Hepatic stellate cell (primary cell): ENCODE data around the gene ATR.
"Not testable (repeated sequence)": the region's sequence is repeated elsewhere in the genome, so short reads cannot be mapped to it uniquely, and the experiment has no call there.

Experiments used
- DNase-seq: peaks from one replicate; pipeline ENCODE4 v3.0.0; 2011; ENCODE audit warnings: low spot score

The ATR gene

GRCh38 chr3:142578329-142579223 lies at the start of gene ATR:
TSS of gene ATR (minus strand) at chr3:142578733. CDS start at chr3:142578704, 29 bp downstream.
- peak; percentile 91 for DNase-seq

- no peak for DNase-seq
These were observed 48.4 kb upstream of the ATR start for GRCh38 chr3:142626971-142627370.

DNA sequence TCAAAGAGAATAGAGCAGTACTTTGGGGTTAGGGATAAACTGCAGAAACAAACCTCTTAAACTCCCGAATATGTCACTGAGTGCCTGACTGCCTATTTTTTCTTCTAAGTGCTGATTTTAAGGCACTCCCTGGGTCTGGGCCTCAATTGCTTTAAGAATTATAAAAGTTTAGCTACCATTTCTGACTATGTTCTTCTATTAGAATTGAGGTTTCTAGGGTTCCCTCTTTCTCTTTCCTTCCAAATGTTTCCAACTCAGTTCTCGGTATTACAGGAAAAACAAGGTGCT lies 46.6 kb upstream of the ATR start:
- no peak for DNase-seq

- DNase-seq, result no peak
These were observed 46.0 kb upstream of the ATR start for GRCh38 chr3:142624341-142625152.

GRCh38 chr3:142623194-142623593 lies 44.7 kb upstream of the ATR start:
- DNase-seq, result no peak

GRCh38 chr3:142622405-142622804 lies 43.9 kb upstream of the ATR start:
- no peak for DNase-seq

- no peak for DNase-seq
These were observed 40.5 kb upstream of the ATR start for GRCh38 chr3:142618917-142619461.

DNA sequence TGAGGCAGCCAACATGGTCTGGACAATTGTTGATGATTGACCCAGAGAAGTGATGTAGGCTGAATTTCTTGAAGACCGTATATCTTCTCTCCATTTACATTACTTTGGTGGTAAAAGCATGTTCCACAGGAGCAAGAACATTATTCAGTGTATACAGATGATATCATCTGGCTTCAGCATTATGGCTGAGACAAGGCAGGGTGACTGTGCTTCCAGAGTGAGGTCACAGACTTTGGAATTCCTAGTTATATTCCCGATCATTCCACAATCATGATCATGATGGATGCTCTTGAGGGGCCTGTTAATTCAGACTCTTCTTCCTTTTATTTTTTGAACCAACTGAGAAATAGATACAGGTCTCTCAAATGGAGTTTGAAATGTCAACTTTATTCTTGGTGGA lies 36.6 kb upstream of the ATR start:
- no peak for DNase-seq

GRCh38 chr3:142614059-142614626 lies 35.6 kb upstream of the ATR start:
- no peak for DNase-seq

DNA sequence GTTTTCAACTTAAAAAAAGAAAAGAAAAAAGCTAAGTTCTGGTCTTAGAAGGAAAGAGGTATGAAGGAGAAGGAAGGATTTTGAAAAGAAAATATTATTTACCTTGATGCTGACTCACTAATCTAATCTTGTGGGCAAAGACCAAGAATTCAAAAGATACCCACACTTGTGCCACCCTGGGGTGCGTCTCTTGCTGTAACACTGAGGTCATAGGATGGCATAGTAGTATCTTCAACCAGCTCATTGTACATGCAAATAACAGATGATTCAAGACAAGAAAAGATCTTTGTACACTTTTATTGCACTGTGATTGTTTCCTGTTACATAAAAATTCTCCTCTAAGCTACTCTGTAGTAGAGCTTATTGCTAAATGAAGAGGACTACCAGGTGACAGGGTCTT lies 35.0 kb upstream of the ATR start:
- DNase-seq, result no peak

GRCh38 chr3:142611206-142611605 lies 32.7 kb upstream of the ATR start:
- no peak for DNase-seq

GRCh38 chr3:142609136-142609535 lies 30.6 kb upstream of the ATR start:
- DNase-seq, result no peak

GRCh38 chr3:142608631-142609030 lies 30.1 kb upstream of the ATR start:
- no peak for DNase-seq

DNA sequence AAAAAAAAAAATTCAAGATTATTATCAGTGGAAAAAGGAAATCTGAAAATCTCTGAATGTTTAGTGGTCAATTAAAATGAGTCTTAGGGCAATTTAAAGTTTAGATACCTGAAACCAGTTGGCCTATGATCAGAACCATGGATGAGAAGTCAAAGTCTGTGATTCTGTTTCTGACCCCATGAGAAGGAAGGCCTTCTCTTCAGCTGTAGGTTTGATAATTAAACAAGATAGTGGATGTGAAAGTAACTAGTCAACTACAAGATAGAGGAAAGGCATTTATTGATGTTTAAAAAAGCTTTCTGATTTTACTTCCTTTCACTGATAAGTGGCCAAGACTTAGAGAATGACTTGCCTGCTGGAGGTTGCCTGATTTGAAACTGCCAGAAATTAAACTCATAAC lies 26.4 kb upstream of the ATR start:
- DNase-seq, result no peak

- not testable (repeated sequence) for DNase-seq
These were observed 24.8 kb upstream of the ATR start for GRCh38 chr3:142603386-142603705.

DNA sequence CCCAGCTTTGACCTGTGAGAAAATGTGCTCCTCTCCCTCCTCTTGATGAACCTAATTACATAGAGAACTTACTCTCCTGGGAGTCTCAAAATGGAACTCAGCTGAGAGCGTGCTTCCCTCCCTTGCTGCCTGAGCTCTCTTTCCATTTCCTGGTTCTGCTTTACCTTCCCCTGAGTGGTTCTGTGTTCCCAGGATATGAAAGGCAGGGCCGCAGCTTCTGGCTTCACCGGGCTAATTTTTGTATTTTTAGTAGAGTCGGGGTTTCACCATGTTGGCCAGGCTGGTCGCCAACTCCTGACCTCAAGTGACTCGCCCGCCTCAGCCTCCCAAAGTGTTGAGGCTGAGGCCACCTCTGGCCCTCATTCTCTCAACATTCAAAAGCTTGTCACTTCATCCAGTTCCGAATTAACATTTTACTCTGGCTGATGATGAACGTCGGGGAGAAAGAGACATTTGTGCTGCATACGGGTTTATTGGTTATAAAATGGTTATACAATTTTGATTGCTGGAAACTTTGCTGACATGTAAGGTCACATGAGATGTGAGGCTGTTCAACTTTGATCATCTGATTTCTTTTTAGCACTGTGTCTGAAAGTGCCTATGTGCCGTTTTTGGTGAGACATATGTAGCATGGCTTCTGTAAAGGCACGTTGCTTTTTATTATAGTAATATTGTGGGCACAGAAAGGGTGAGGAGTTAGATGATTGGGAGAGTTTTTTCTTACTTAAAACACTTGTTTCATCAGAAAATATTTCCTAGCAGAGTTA lies 24.3 kb upstream of the ATR start:
- DNase-seq, result no peak

DNA sequence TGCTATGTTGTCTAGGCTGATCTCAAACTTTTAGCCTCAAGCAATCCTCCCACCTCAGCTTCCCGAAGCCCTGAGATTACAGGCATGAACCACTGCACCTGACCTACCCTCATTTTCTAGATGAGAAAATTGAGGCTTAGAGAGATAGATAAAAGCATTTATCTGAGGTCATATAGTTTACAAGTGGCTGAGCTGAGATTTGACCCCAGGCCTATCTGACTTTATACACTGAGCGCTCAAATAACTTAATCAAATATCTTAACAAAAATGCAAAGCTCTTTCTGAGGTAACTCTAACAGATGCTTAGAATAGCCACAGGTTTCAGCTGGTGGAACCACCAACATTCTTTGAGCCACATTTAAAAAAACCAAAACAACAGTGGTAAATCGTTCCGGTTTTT lies 23.2 kb upstream of the ATR start:
- no peak for DNase-seq

DNA sequence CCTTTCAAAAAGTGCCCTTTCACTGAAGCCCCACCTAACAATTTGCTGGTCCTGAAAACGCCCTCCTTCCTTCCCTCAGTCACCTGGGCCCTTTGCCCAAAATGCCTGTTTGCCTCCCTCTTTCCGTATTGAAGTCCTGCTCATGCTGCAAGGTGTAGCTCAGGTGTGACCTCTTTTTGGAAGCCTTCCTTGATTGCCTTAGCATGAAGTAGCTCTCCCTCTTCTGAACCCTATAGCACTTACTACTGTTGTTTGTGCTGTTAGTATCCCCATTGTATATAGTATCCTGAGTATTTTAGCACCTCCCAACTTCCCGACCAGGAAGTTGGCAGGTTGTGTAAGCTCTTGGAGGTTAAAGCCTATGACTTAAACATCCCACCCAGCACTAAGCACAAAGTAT lies 19.4 kb upstream of the ATR start:
- DNase-seq, result no peak

DNA sequence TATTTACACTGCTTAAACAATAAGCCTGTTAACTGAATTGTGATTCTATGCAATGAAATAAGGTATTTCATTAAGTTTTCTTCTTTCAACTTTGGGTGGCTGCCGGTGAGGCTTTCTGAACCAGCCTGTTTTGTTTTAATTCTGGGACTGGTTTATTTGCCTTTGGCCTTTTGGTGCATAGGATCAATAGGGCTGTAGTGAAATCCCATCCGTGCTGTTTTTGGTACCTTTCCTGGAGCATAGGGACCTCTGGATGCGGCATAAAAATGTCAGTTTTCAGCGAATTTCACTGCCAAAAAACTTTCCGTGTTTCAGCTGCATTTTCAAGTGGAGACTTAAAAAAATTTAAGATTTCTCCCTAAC lies 18.2 kb upstream of the ATR start:
- no peak for DNase-seq

GRCh38 chr3:142595951-142596725 lies 17.6 kb upstream of the ATR start, which contains the start of gene PLS1:
TSS of gene PLS1 (plus strand) at chr3:142596393. CDS start at chr3:142664238, 67,845 bp downstream.
- DNase-seq, result peak; percentile 87

GRCh38 chr3:142595581-142595950 lies 17.0 kb upstream of the ATR start:
- peak; percentile 47 for DNase-seq
